ENCODE data around the gene DYNLL1. TPM values are rescaled to one million over a fixed set of nuclear protein-coding genes. Genes with fewer than 3 reads are reported as not detected.
"Not testable (repeated sequence)": the region's sequence is repeated elsewhere in the genome, so short reads cannot be mapped to it uniquely, and the experiment has no call there.

Gene DYNLL1
- total and polyA plus RNA-seq, 2 of the 4 experiments (the other 2 are of a cell fraction) = 663 to 696 TPM

GRCh38 chr12:120487552-120487951 lies 8.4 kb upstream of the DYNLL1 start:
- H3K4ac ChIP-seq (ENCODE audit: low read depth, low read length); H3K14ac ChIP-seq (replicated peaks; ENCODE audit: low read depth, low read length); H3K4me1 ChIP-seq (ENCODE audit: control insufficient read depth, insufficient read depth, low read length); H2BK5ac ChIP-seq (ENCODE audit: low read depth, low read length, poor library complexity, severe bottlenecking); in situ Hi-C loops (cut with MboI; ENCODE audit: low sequenced_read_pairs); H3K9me3 ChIP-seq (ENCODE audit: control insufficient read depth, insufficient read depth, low read length); H2AK9ac ChIP-seq (replicated peaks; ENCODE audit: low read depth, low read length, poor library complexity); H3K18ac ChIP-seq (ENCODE audit: low read depth, low read length); H4K20me1 ChIP-seq (ENCODE audit: insufficient read depth, low read length); H3K9ac ChIP-seq (ENCODE audit: low read depth, low read length); H2AFZ ChIP-seq (replicated peaks; ENCODE audit: low read length, poor library complexity); H3K9me1 ChIP-seq (ENCODE audit: insufficient read depth, low read length); H4K8ac ChIP-seq (ENCODE audit: low read depth in 2 of 2, low read length in 2 of 2); H3K23ac ChIP-seq (ENCODE audit: low read depth, low read length); H3K27me3 ChIP-seq (ENCODE audit: control insufficient read depth, insufficient read depth, low read length); H4K5ac ChIP-seq (ENCODE audit: low read depth, low read length); H3K36me3 ChIP-seq (ENCODE audit: control insufficient read depth, insufficient read depth, low read length); H2AK5ac ChIP-seq (ENCODE audit: low read depth, low read length); H3K4me2 ChIP-seq (ENCODE audit: low read depth, low read length); H2BK15ac ChIP-seq (ENCODE audit: low read depth, low read length); H3K56ac ChIP-seq (ENCODE audit: extremely low read depth, insufficient read depth, low read length); H3K4me3 ChIP-seq (ENCODE audit: insufficient read depth, low read depth, low read length); H2BK20ac ChIP-seq (ENCODE audit: low read depth, low read length); ATAC-seq (ENCODE audit: low read depth); dilution Hi-C loops (cut with HindIII; ENCODE audit: low sequenced_read_pairs, unreplicated experiment); DNase-seq; H4K91ac ChIP-seq (ENCODE audit: insufficient read depth, low read depth, low read length); CTCF ChIA-PET; intact Hi-C loops (cut with micrococcal nuclease); H3K27ac ChIP-seq (ENCODE audit: insufficient read depth, low read length); H2BK120ac ChIP-seq (ENCODE audit: low read depth, low read length); BruUV-seq (replicated peaks): not testable (repeated sequence)
- peaks cover 10 to 25% of the 10 kb centered on the region in 2 experiments for H3K79me1 ChIP-seq (ENCODE audit: low read depth in 1 of 2, low read length in 2 of 2)
- POLR2A ChIA-PET (ENCODE audit: unreplicated experiment) = interaction anchor here (0.6 kb wide), 1 partner anchor 7 kb away, joined by 4 read pairs; no protein-coding TSS in a partner anchor
- WGBS, 2 experiments (ENCODE audit: extremely low coverage in 2 of 2, insufficient read length in 1 of 2) = 60% methylated on average over 3 of the region's 7 CpGs; no CpG with 5 or more reads in 1 of the 2 experiments

Measured in IMR-90 (cell line).